CD4-positive, alpha-beta T cell treated with Interleukin-15 for 4 hours (primary cell): ENCODE measurements around the gene TIGD3.
A peak's percentile ranks its signal among the peaks of the same experiment; 100 is the strongest.

Experiments
- DNase-seq: peaks from one replicate; pipeline ENCODE4 v3.0.0-alpha.2; 2020; ENCODE audit warnings: low spot score

TIGD3 gene

GRCh38 chr11:65373839-65374580 is 19.5 kb downstream of the TIGD3 start:
- no peak for DNase-seq

- DNase-seq: no peak
These were observed 20.5 kb downstream of the TIGD3 start for GRCh38 chr11:65375012-65375411.

- no peak for DNase-seq
These were observed 21.7 kb downstream of the TIGD3 start for GRCh38 chr11:65376138-65376713.

- no peak for DNase-seq
These were observed 22.5 kb downstream of the TIGD3 start for GRCh38 chr11:65377036-65377435.

GRCh38 chr11:65377777-65378176 is 23.2 kb downstream of the TIGD3 start:
- no peak for DNase-seq

- no peak for DNase-seq
These were observed 23.8 kb downstream of the TIGD3 start for GRCh38 chr11:65378208-65378927.

- no peak for DNase-seq
These were observed 24.5 kb downstream of the TIGD3 start for GRCh38 chr11:65378928-65379638.

- DNase-seq: no peak
These were observed 25.3 kb downstream of the TIGD3 start for GRCh38 chr11:65379698-65380459.

- DNase-seq: no peak
These were observed 26.0 kb downstream of the TIGD3 start for GRCh38 chr11:65380460-65381119.

- DNase-seq: no peak
These were observed 27.1 kb downstream of the TIGD3 start for GRCh38 chr11:65381716-65382032.

- DNase-seq: peak; percentile 96
These were observed 27.7 kb downstream of the TIGD3 start, which contains the start of gene SLC25A45 for GRCh38 chr11:65382033-65382803. SLC25A45 (minus strand) TSS chr11:65382646; CDS start chr11:65381951, 695 bp downstream.

- DNase-seq: no peak
These were observed 28.3 kb downstream of the TIGD3 start for GRCh38 chr11:65382804-65383368.

- no peak for DNase-seq
These were observed 29.2 kb downstream of the TIGD3 start for GRCh38 chr11:65383778-65384177.

- peak; percentile 21 for DNase-seq
These were observed 29.8 kb downstream of the TIGD3 start for GRCh38 chr11:65384301-65384889.

- peak; percentile 89 for DNase-seq
These were observed 32.0 kb downstream of the TIGD3 start, which contains the start of gene FRMD8 for GRCh38 chr11:65386307-65387140. FRMD8 (plus strand) TSS chr11:65386637; CDS start chr11:65387037, 400 bp downstream.

- DNase-seq: no peak
These were observed 34.2 kb downstream of the TIGD3 start for GRCh38 chr11:65388731-65389130.

GRCh38 chr11:65389294-65389980 is 34.9 kb downstream of the TIGD3 start:
- DNase-seq: no peak
